Natural killer cell (primary cell): ENCODE data around the gene MLN. TPM values are rescaled to one million over a fixed set of nuclear protein-coding genes. Genes with fewer than 3 reads are reported as not detected.

Experiments
- ATAC-seq, 3 donors: fragments of 150-1000 bp in 2 of 3; fragments of 200-7000 bp in 1 of 3; cut with Tn5 transposase; 1 replicate in 1 of 3; 2 replicates in 2 of 3; pipeline ENCODE4 v1.10.0; 2021; ENCODE audit warnings: mild to moderate bottlenecking in 2 of 3, moderate library complexity in 2 of 3
- DNase-seq, 2 donors: peaks; one replicate each; pipeline versions ENCODE4 v3.0.0 to v3.0.0-alpha.2; 2013 to 2021; ENCODE audit warnings: mixed read lengths in 1 of 2
- H3K27ac ChIP-seq: one replicate; pipeline ENCODE4 v1.5.1; 2013; ENCODE audit warnings: mild to moderate bottlenecking, low read length
- H3K27me3 ChIP-seq: one replicate; pipeline ENCODE4 v1.6.1; 2013; ENCODE audit warnings: low read length; ENCODE audit not compliant: control insufficient read depth, insufficient read depth
- H3K36me3 ChIP-seq: one replicate; pipeline ENCODE4 v1.6.1; 2013; ENCODE audit warnings: low read length; ENCODE audit not compliant: control insufficient read depth, insufficient read depth
- H3K4me1 ChIP-seq: one replicate; pipeline ENCODE4 v1.6.1; 2013; ENCODE audit warnings: low read length; ENCODE audit not compliant: control insufficient read depth, insufficient read depth
- H3K4me3 ChIP-seq: one replicate; pipeline ENCODE4 v1.5.1; 2013; ENCODE audit warnings: low read length
- H3K9me3 ChIP-seq: one replicate; pipeline ENCODE4 v1.6.1; 2013; ENCODE audit warnings: low read length; ENCODE audit not compliant: control insufficient read depth, insufficient read depth
- H3K27ac Mint-ChIP-seq, 2 donors: one replicate each; pipeline ENCODE4 v1.8.0; 2022; ENCODE audit warnings: mild to moderate bottlenecking in 2 of 2, mixed read lengths in 2 of 2, moderate library complexity in 1 of 2
- H3K27me3 Mint-ChIP-seq, 2 donors: one replicate each; pipeline ENCODE4 v1.8.0; 2022; ENCODE audit warnings: low read depth in 2 of 2, mixed read lengths in 2 of 2
- H3K36me3 Mint-ChIP-seq: one replicate; pipeline ENCODE4 v1.8.0; 2022; ENCODE audit warnings: mixed read lengths
- H3K4me1 Mint-ChIP-seq, 2 donors: one replicate each; pipeline ENCODE4 v1.8.0; 2022; ENCODE audit warnings: mixed read lengths in 2 of 2
- H3K4me3 Mint-ChIP-seq: one replicate; pipeline ENCODE4 v1.8.0; 2022; ENCODE audit warnings: mild to moderate bottlenecking, moderate library complexity, mixed read lengths
- H3K9me3 Mint-ChIP-seq, 2 donors: one replicate each; pipeline ENCODE4 v1.8.0; 2022; ENCODE audit warnings: mixed read lengths in 2 of 2
- CTCF ChIP-seq: fragments of 200-600 bp; IDR thresholded peaks from one replicate; pipeline ENCODE4 v1.8.0; 2022; ENCODE audit warnings: antibody characterized with exemption
- WGBS: methylation state at CpG from one replicate; pipeline ENCODE4 v1.1.7; 2013; ENCODE audit warnings: missing lambda C conversion rate; ENCODE audit not compliant: insufficient coverage; 5-methylcytosine and 5-hydroxymethylcytosine counted together
- intact Hi-C: fragments of 100-400 bp; cut with micrococcal nuclease; formaldehyde crosslinking; loops from one replicate; pipeline ENCODE4 v1.14.2; 2022
- total RNA-seq, 4 donors: library from RNA; stranded (reverse); fragments of 120-200 nt in 1 of 4; gene quantifications; one replicate each; pipeline versions ENCODE4 v1.2.3 to v1.2.4, GENCODE V29; 2013 to 2022

MLN gene
- total RNA-seq, 3 donors from 2014 or later (not counting 1 experiment from before 2014, with no cell fraction given): not detected

- Mint-ChIP-seq H3K27ac (no peak overlapping the region), H3K9me3 (no peaks in the 10 kb centered on the region), H3K27me3 (peaks cover 61 to 66% of the 10 kb centered on the region in 2 donors), H3K4me3 (no peak overlapping the region), H3K36me3 (no peaks in the 10 kb centered on the region), H3K4me1 (no peaks in the 10 kb centered on the region)
- H3K4me1 ChIP-seq: no peaks in the 10 kb centered on the region
- H3K27ac ChIP-seq: no peak overlapping the region
- H3K27me3 ChIP-seq: peaks cover 33% of the 10 kb centered on the region
- no peak for TF ChIP-seq CTCF
- ATAC-seq: no peak
- no peaks in the 10 kb centered on the region for H3K9me3 ChIP-seq
- no peak overlapping the region for H3K4me3 ChIP-seq
- no peaks in the 10 kb centered on the region for H3K36me3 ChIP-seq
- DNase-seq: no peak
- intact Hi-C loops: no loop called here
- 88% methylated on average over 3 of the region's 3 CpGs for WGBS
Observed at GRCh38 chr6:33848484-33848883, 44.7 kb upstream of the MLN start.

GRCh38 chr6:33847867-33848266, 44.1 kb upstream of the MLN start:
- no peak for TF ChIP-seq CTCF
- intact Hi-C loops: no loop called here
- Histone ChIP-seq H3K4me3 (no peak overlapping the region), H3K36me3 (no peaks in the 10 kb centered on the region), H3K4me1 (no peaks in the 10 kb centered on the region), H3K27ac (no peak overlapping the region), H3K9me3 (no peaks in the 10 kb centered on the region), H3K27me3 (peaks cover 32% of the 10 kb centered on the region)
- Mint-ChIP-seq H3K27me3 (peaks cover 61 to 66% of the 10 kb centered on the region in 2 donors), H3K4me1 (no peaks in the 10 kb centered on the region), H3K9me3 (no peaks in the 10 kb centered on the region), H3K36me3 (no peaks in the 10 kb centered on the region), H3K27ac (no peak overlapping the region), H3K4me3 (no peak overlapping the region)
- no peak for DNase-seq
- ATAC-seq: no peak
- 81% methylated on average over 1 of the region's 1 CpG for WGBS

GRCh38 chr6:33847078-33847477, 43.3 kb upstream of the MLN start:
- Histone ChIP-seq H3K27ac (no peak overlapping the region), H3K27me3 (peaks cover 25% of the 10 kb centered on the region), H3K36me3 (no peaks in the 10 kb centered on the region), H3K4me3 (no peak overlapping the region), H3K4me1 (no peaks in the 10 kb centered on the region), H3K9me3 (no peaks in the 10 kb centered on the region)
- no peaks in the 10 kb centered on the region for H3K9me3 Mint-ChIP-seq
- no peaks in the 10 kb centered on the region for H3K4me1 Mint-ChIP-seq
- no peak for TF ChIP-seq CTCF
- H3K4me3 Mint-ChIP-seq: no peak overlapping the region
- WGBS: 100% methylated on average over 5 of the region's 6 CpGs
- ATAC-seq: no peak
- no peak for DNase-seq
- peaks cover 64 to 70% of the 10 kb centered on the region in 2 donors for H3K27me3 Mint-ChIP-seq
- no peaks in the 10 kb centered on the region for H3K36me3 Mint-ChIP-seq
- no peak overlapping the region for H3K27ac Mint-ChIP-seq
- intact Hi-C loops: no loop called here

- Mint-ChIP-seq H3K4me3 (no peak overlapping the region), H3K27me3 (peaks cover 62 to 71% of the 10 kb centered on the region in 2 donors), H3K4me1 (no peaks in the 10 kb centered on the region), H3K9me3 (no peaks in the 10 kb centered on the region), H3K27ac (no peak overlapping the region), H3K36me3 (no peaks in the 10 kb centered on the region)
- peaks cover 20% of the 10 kb centered on the region for H3K27me3 ChIP-seq
- no peaks in the 10 kb centered on the region for H3K9me3 ChIP-seq
- H3K36me3 ChIP-seq: no peaks in the 10 kb centered on the region
- intact Hi-C loops: no loop called here
- no peaks in the 10 kb centered on the region for H3K4me1 ChIP-seq
- no peak for DNase-seq
- 86% methylated on average over 2 of the region's 2 CpGs for WGBS
- no peak for ATAC-seq
- no peak for TF ChIP-seq CTCF
- H3K4me3 ChIP-seq: no peak overlapping the region
- H3K27ac ChIP-seq: no peak overlapping the region
Observed at GRCh38 chr6:33846226-33846625, 42.4 kb upstream of the MLN start.
